Mesothelial cell of epicardium (in vitro differentiated cells): ENCODE data around the gene ZNF593. TPM values are rescaled to one million over a fixed set of nuclear protein-coding genes. Genes with fewer than 3 reads are reported as not detected.

Source experiments
- DNase-seq, 2 experiments: peaks; one replicate each; pipeline ENCODE4 v3.0.0; 2021; ENCODE audit warnings: low spot score in 2 of 2; ENCODE audit not compliant: unreplicated experiment in 2 of 2
- H3K27ac Mint-ChIP-seq: 2 replicates; pipeline ENCODE4 v1.8.0; 2021; ENCODE audit warnings: mixed read lengths
- H3K27me3 Mint-ChIP-seq: 2 replicates; pipeline ENCODE4 v1.8.0; 2021; ENCODE audit warnings: low read depth, mixed read lengths
- H3K36me3 Mint-ChIP-seq: 2 replicates; pipeline ENCODE4 v1.8.0; 2021; ENCODE audit warnings: mixed read lengths
- H3K4me1 Mint-ChIP-seq: 2 replicates; pipeline ENCODE4 v1.8.0; 2021; ENCODE audit warnings: mixed read lengths
- H3K4me3 Mint-ChIP-seq: 2 replicates; pipeline ENCODE4 v1.8.0; 2021; ENCODE audit warnings: mild to moderate bottlenecking, moderate library complexity, mixed read lengths
- H3K9me3 Mint-ChIP-seq: 2 replicates; pipeline ENCODE4 v1.8.0; 2021; ENCODE audit warnings: mixed read lengths
- CTCF ChIP-seq: fragments of 200-600 bp; sonication (generic); IDR thresholded peaks from one replicate; pipeline ENCODE4 v1.5.0; 2021; ENCODE audit warnings: antibody characterized with exemption; ENCODE audit not compliant: unreplicated experiment
- total RNA-seq: library from RNA; stranded (reverse); gene quantifications from 3 replicates; pipeline ENCODE4 v1.2.1, GENCODE V29; 2021

ZNF593 gene
- total RNA-seq, 1 donor from 2014 or later, result 28.7 TPM

GRCh38 chr1:26195805-26196204, 26.1 kb downstream of the ZNF593 start:
- Mint-ChIP-seq H3K27ac (no peak overlapping the region), H3K36me3 (no peaks in the 10 kb centered on the region), H3K27me3 (no peaks in the 10 kb centered on the region), H3K4me1 (peaks cover 13% of the 10 kb centered on the region), H3K4me3 (no peak overlapping the region), H3K9me3 (no peaks in the 10 kb centered on the region)
- no peak for TF ChIP-seq CTCF
- DNase-seq, result no peak

- Mint-ChIP-seq H3K27ac (no peak overlapping the region), H3K9me3 (no peaks in the 10 kb centered on the region)
- no peak for TF ChIP-seq CTCF
These were observed 27.6 kb downstream of the ZNF593 start for GRCh38 chr1:26197301-26197700.

GRCh38 chr1:26197813-26198212, 28.1 kb downstream of the ZNF593 start:
- Mint-ChIP-seq H3K27me3 (peaks cover 4% of the 10 kb centered on the region), H3K27ac (no peak overlapping the region), H3K4me1 (peaks cover 26% of the 10 kb centered on the region), H3K9me3 (no peaks in the 10 kb centered on the region), H3K4me3 (no peak overlapping the region), H3K36me3 (no peaks in the 10 kb centered on the region)
- no peak for TF ChIP-seq CTCF
- no peak for DNase-seq

More at GRCh38 chr1:26197301-26197700, 27.6 kb downstream of the ZNF593 start:
- Mint-ChIP-seq H3K27me3 (no peaks in the 10 kb centered on the region), H3K4me3 (no peak overlapping the region), H3K36me3 (no peaks in the 10 kb centered on the region), H3K4me1 (peaks cover 25% of the 10 kb centered on the region)
- DNase-seq, result no peak

- Mint-ChIP-seq H3K9me3 (no peaks in the 10 kb centered on the region), H3K4me3 (peak overlapping the region; percentile 43), H3K36me3 (no peaks in the 10 kb centered on the region), H3K27ac (peak overlapping the region; percentile 81), H3K4me1 (peaks cover 26% of the 10 kb centered on the region), H3K27me3 (peaks cover 13% of the 10 kb centered on the region)
- no peak for DNase-seq
- TF ChIP-seq CTCF, result no peak
These were observed 30.7 kb downstream of the ZNF593 start for GRCh38 chr1:26200413-26200812.

- Mint-ChIP-seq H3K9me3 (no peaks in the 10 kb centered on the region), H3K27me3 (peaks cover 13% of the 10 kb centered on the region), H3K36me3 (no peaks in the 10 kb centered on the region), H3K4me3 (no peak overlapping the region), H3K27ac (no peak overlapping the region), H3K4me1 (peaks cover 26% of the 10 kb centered on the region)
- DNase-seq, result no peak
- no peak for TF ChIP-seq CTCF
These were observed 34.1 kb downstream of the ZNF593 start for GRCh38 chr1:26203642-26204318.
